GM19463 (cell line): ENCODE measurements around the gene BMX.

Experiments used
- ATAC-seq: cut with Tn5 transposase; IDR thresholded peaks from one replicate; pipeline ENCODE4 v1.9.1; 2021; ENCODE audit warnings: mild to moderate bottlenecking, moderate library complexity; ENCODE audit not compliant: unreplicated experiment

Gene BMX

DNA sequence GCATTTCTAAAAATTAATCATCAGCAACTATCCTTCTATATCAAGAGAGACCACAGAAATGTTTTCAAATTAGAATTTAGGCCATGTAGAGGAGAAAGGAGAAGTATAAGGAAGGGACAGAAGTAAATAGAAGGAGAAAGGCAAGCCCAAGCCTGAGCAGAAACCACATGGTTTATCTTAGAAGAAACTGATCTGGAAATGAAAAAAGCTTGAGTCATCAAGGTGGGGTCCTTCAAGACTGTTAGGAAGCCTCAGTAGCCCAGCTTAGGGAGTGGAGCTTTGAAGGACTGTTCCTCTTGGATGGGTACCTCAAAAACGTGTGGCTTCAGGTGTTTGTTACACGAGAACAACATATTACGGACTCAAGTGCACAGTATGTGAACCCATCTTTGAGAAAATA is 4.5 kb downstream of the BMX start:
- no peak for ATAC-seq

DNA sequence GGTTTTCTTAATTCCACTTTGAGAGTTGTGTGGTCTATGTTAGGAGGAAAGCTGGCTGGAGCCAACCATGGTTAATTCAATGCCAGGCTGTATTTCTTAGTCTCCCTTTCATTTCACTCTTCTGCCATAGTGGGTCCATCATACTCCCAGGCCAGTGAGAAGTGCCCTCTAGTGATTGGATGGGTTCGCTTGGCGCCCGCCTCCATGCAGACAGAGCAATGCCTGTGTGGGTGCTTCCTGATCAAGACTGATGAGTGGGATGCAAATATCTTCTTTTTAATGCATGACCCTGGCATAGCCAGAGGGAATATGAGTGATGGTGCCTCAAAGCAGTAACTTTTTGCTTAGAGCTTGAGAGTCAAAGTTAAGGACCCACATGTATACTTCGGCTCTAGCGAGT is 6.4 kb downstream of the BMX start:
- ATAC-seq, result no peak

DNA sequence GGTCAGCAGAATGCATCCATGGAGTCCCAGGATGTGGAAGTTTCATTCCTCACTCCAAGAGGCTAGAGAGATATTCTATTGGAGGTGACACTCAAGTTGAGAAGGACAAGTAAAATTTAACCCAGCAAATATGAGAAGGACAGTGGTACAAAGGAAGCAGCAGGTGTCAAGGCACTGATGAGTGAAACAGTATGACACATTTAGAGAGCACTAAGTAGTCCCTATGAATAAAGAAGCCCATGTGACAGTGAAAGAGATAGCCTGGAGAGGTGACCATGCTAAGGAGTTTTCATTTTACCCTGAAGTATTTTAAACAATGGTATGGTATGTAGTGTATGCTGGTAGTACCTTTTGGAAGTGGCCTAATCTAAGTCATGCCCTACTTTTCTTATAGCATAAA is 9.2 kb downstream of the BMX start:
- ATAC-seq, result peak; percentile 79

DNA sequence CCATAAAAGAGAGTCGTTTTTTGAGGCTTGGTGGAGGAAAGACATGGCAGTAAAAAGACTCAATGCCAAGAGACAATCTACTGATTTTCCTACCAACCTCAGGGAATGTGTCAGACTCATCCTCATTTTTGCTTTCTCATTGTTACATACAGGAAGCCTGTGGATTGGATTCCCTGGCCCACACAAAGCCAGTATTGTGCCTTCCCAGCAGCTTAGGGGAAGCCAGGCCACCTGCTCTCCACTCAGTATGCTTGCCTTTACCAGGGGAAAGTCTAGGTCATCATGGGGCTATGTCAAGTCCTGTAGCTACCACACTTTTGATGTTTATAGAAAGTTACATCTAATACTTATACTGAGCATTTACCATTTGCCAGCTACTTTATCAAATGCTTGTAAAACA is 11.0 kb downstream of the BMX start:
- ATAC-seq, result no peak

DNA sequence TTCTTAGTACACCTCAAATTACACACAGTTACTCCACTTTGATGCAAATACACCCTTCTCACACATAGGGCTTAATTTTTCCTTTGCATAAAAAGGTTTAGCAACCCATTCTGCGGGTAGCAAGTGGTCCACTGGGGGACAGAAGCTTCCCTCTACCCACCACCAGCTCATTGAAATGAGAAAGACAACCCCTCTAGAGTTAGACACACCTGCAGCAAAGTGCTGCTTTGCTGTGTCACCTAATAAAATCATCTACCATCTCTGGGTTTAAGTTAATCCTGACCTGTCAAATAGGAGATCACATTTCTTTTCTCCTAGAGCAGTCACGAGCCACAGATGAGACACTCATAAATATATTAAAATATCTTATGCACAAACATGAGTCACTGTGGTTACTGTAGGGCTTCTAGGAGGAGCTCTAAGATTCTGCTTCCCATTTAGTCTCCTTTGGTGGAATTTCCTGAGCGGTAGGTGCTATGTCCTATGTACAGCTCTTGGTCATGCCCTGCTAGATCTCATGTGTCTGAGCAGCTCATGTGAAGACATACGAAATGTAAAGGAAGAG is 11.9 kb downstream of the BMX start:
- ATAC-seq, result no peak

DNA sequence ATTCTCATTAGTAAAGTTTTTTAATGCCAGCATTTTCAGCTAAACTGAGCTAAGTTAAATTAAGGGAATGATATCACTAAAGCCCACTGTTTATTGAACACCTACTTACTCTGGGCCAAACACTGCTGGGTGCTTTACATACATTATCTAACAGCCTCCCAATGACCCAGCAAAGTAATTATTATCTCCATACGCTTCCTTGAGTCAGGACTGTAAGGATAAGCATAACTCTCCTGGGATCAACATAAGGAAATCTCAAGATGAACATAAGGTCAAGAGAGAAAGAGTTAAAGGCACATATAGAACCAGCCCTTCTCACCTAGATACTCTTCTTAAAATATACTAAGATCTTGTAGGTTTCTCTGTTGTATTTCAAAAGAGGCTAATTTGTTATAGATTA is 13.7 kb downstream of the BMX start:
- no peak for ATAC-seq

DNA sequence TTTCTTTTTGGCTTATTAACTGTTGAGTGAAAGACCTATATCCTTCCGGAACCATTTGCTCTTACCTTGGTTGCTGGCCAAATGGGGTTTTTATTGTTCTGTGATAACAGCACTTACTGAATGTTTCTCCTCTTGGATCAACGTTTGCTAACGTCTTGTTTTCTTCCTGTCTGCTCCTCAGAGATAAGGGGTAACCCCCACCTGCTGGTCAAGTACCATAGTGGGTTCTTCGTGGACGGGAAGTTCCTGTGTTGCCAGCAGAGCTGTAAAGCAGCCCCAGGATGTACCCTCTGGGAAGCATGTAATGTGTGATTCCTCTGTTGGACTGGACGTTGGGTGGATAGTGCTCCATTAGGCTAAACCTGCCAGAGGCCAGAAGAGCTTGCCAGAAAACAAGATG is 15.3 kb downstream of the BMX start:
- no peak for ATAC-seq

DNA sequence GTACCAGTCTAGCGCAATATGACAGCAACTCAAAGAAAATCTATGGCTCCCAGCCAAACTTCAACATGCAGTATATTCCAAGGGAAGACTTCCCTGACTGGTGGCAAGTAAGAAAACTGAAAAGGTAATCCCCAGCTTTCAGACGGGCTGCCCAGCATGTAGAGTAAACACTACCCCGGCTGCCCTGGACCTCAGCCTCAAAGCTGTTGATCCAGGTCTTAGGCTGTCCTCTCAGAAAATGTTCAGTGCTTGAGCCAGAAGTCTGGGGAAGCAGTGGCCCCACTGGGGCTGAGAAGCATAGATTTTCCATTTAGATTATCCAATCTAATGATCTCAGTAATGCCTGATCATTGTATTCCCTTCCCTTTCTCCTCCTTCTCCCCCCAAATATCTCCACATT is 21.9 kb downstream of the BMX start:
- no peak for ATAC-seq

DNA sequence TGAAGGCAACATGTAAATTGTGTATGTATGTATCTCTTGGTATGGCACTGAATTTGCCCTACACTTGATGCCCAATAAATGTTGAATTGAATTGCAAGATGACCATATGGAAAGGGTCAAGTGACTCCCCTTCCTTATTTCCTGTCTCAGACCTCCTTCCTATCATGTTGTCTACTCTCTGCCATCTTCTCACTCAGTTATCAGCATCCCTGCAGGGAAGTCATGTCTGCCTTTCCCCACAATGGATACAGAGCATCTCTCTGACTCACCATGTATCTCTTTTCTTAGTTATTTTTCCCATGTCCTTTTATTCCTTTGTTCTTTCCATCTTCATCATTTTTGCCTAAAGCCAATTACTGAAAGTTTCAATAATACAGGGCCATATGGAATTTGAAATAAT is 22.5 kb downstream of the BMX start:
- ATAC-seq, result no peak

DNA sequence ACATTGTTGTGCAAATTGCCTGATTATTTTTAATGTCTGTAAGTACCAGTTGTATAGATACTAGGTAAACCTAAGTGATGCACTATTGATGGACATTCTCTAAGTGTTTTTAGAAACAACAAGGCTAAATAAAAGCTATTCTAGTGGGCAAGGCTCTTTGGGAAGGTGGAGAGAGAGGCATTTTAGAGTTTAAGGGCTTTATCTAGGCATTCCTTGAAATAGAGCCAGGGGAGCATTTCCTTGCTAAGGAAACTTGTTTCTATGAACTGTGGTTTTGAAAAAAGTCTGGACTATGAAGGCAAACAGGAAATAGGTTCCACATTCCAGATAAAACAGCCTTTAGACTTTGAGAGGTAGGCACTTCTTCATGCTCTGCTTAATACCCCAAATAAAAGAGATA is 23.8 kb downstream of the BMX start:
- no peak for ATAC-seq

DNA sequence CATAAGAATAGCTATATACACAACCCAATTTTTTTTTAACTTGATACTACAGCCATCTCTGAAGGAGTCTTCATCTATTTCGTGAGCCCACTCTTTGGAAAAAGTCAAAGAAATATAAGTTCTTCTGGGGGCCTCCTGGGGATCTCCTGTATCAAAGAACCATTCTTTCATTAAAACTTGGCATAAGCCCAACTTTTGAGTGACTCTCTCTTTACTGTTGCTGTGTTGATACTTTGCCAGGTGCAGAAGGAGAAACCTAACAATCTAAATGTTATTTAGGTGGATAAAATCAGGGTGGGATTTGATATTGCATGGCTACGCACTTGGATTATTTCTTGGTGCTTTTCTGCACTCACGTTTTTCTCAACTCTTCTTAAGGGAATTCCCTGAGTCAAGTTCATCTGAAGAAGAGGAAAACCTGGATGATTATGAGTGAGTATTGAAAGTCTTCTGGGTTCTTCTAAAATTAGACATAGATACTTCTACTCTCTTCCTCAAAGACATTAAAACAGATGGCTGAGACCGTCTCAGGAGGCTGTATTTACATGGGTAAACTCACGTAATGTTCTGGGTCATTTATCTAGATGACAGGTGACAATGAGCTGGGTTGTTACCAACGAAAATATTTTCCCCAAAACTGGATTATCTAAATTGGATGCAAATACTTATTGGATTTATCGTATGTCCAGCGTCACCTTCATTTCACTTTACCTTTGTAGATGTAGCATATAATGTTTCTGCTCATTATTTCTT is 25.2 kb downstream of the BMX start:
- ATAC-seq, result no peak

DNA sequence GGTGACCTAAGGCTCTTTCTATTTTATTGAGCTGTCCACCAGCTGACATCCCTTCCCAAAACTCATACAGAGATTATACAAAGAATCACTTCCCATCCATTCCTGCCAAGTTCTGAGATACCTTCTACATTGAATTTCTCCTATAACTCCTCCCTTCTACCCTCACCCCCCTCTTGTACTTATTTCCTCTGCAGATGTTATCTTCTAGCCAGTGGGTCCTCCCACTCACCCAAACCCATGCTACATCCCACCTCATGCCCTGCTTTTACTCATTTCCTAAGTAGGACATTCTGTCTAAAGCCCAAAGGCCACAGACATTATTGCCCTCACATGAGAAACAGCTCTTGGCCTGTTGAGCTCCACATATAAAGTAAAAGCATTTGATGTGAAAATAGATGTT is 28.6 kb downstream of the BMX start:
- ATAC-seq, result no peak

DNA sequence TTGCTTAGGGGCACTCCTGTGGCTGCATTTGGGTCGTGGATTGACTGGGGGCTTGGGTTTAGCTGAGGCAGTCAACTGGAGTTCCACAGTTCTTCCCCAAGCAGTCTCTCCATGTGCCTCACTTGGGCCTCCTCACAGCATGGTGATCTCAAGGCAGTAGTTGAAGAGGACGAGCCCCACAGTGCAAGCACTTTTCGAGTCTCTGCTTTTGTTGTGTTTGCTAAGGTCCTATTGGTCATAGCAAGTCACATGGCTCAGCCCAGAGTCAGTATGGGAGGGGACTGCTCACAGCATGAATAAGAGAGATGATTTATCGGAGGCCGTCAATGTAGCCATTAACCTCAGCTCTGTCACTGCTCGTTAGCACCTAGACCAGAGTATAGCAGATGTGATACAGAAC is 29.7 kb downstream of the BMX start:
- ATAC-seq, result no peak

DNA sequence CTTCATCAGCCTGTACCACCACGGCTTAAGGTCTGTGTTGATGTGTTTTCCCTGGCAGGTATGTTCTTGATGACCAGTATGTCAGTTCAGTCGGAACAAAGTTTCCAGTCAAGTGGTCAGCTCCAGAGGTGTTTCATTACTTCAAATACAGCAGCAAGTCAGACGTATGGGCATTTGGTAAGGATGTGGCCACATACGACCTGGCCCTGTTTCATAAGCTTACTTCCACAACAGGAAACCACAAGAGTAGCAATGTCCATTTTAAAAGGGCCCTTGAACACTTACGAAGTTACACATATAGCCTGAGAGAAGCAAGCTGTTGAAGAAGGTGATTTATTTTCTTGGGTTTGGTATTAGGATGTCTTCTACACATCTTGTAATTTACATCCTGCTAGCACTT is 46.1 kb downstream of the BMX start:
- ATAC-seq, result no peak

DNA sequence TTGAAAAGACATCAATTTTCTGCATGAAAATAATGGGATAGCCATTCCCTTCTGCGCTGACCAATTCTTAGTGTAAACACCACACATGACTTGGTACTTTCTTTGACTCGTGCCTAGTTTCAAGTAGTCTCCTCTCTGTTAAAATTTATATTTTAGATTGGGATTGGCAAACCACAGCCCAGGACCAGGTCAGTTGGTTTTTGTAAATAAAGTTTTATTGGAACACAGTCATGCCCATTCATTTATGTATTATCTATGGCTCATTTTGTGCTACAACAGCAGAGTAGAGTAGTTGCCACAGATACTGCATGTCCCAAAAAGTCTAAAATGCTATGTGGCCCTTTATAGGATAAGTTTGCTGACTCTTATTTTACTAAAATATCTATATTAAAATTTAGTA is 46.7 kb downstream of the BMX start:
- no peak for ATAC-seq

DNA sequence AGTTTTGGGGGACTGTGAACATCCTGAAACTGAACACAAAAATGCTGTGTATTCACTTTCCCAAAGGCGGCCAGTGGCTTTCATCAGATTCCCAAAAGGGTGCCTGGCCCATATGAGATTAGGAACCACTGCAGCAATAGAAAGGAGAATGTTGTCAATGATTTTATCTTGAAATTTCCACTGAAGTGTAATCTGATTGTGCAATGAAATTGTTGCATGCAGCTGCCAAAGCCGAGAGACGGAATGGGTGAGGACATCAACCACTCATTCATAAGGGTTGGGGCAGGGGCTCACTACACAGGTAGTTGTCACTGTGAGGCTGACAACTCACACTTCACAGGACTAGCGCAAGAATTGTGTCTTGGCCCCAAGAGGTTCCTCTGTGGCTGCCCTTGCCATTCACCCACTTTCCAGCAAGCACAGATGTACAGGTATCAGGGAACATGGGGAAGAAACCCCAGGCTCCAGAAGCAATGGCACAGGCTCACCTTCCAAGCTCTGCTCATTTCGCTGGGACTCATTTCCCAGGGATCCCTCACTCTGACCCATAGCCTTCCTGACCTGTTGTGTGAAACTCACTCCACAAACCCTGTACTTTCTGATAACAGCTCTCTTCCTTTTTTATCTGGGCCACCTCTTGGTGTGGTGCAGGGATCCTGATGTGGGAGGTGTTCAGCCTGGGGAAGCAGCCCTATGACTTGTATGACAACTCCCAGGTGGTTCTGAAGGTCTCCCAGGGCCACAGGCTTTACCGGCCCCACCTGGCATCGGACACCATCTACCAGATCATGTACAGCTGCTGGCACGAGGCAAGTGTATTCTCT is 48.8 kb downstream of the BMX start:
- ATAC-seq, result no peak

DNA sequence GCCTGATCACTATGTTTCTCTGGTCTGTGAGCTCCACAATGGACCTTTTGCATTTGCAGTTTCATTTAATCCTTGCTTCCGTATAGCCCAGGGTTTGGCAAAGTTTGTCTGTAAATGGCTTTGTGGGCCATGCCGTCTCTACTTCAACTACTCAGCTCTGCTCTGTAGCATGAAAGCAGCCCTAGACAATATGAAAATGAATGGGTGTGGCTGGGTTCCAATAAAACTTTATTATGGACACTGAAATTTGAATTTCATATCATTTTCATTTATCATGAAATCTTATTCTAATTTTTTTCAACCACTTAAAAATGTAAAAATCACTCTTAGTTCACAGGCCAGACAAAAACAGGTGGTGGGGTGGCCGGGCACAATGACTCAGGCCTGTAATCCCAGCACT is 58.6 kb downstream of the BMX start:
- no peak for ATAC-seq

DNA sequence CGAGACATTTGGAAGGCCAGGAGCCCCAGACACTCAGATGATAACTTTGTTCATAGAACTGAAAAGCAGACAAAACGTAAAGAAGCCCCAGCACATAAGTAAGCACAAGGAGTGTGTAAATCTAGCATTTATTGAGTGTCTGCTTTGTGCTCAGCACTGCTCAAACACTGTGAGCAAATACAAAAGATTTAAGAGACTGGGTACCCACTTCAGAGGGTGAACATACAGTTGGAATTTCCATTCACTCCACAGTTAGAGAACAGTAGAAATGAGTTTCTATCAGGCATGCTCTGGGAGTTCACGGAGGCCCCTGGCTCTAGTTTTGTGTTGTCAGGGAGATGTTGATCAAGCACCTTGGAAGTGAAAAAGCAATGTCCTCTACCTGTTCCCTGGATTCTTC is 60.3 kb downstream of the BMX start:
- no peak for ATAC-seq

DNA sequence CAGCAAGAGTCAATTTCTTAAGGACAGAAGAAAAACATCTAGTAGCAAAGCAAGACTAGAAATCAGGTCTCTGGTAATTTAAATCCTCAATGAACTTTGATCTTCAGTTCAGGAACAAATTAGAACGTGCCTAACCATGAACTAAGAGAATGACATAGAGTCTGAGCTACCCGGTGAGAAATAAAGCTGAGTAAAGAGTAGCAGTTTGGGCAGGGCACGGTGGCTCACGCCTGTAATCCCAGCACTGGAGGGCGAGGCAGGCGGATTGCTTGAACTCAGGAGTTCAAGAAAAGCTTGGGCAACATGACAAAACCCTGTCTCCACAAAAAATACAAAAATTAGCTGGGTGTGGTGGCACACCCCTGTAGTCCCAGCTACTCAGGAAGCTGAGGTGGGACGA is 62.4 kb downstream of the BMX start:
- ATAC-seq, result no peak

DNA sequence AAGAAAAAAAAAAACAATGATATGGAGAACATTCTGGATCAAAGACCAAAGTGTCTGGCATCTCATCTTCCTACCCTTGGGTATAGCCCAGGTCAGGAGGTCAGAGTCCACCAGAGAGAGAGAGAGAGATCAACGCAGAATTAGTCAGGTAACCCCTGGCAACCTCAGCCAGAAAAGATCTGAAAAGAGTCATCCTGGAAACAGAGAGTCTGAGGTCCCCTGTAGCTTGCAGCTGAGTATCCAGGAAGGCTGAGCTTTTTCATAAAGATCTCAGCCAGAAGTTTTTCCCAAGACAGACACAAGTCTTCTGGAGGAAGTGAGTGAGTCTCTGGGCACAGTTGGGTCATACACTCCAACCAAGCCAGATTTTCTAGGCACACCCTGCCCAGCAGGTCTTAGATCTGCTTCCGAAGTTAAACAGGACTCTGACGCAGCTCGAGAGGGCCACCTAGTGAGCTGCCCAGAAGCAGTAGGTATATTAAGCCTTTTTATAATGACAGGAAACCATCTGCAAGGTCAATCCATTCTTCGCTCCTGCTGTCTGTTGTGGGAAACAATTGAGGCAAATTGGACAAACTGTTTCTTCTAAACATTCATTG is 64.5 kb downstream of the BMX start:
- ATAC-seq, result peak; percentile 70

DNA sequence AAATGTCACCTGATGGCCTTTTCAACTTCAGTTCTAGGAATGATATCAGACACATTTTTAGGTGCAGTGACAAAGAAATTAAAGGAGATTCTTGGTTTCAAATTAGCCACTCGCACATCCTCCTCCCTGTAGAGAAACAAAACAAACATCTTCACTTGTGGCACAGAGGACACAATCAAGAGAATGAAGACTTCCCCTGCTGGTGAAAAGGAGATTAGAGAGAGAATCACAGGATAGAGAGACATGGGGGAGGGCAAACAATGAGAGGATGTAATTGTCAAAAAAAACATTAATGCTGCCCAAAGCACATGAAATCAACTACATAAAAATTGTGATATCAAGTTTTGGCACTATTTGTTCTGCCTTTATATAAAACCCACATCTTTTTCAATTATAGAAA is 65.6 kb downstream of the BMX start:
- no peak for ATAC-seq

DNA sequence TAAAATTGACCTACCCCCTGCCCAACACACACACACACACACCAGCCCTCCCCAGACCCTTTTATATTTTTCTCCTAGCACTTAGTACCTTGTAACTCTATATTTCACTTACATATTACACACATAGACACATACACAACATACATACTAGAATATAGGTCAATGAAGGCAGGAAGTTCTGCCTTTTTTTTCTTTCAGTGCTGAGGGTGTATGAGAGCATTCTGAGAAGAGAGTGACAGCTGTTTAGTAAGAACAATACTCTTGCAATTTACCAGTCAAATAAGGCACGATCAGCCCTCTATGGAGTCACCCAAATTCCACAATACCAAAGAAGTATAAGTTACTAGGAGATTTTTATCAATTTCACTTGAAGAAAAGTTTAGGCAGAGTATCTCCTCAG is 66.7 kb downstream of the BMX start:
- no peak for ATAC-seq
